SK-N-SH (cell line): ENCODE measurements around the gene TFIP11. TPM values are rescaled to one million over a fixed set of nuclear protein-coding genes. Genes with fewer than 3 reads are reported as not detected.

Source experiments
- CTCF ChIA-PET: fragments of 300-600, 350-600 bp; formaldehyde crosslinking; extraction: SDS; loops from one replicate; lab custom pipeline; 2021; lab: Yijun Ruan, JAX
- POLR2A ChIA-PET: fragments of 350-600 bp; sonication (Branson Sonifier 250); formaldehyde crosslinking; extraction: SDS; loops from one replicate; lab custom pipeline; 2020; ENCODE audit warnings: antibody characterized with exemption, inconsistent platforms; lab: Yijun Ruan, JAX
- DNase-seq: peaks from one replicate; pipeline ENCODE4 v3.0.0; 2012
- H2AFZ ChIP-seq: fragments of 200-600 bp; sonication (generic); 2 replicates; pipeline ENCODE4 v1.8.1; 2016; ENCODE audit warnings: antibody characterized with exemption, mild to moderate bottlenecking, low read depth
- H3F3A ChIP-seq: fragments of 200-600 bp; sonication (generic); replicated peaks from 2 replicates; pipeline ENCODE3; 2016; ENCODE audit warnings: antibody characterized with exemption, mild to moderate bottlenecking; ENCODE audit not compliant: insufficient read depth
- H3K27ac ChIP-seq, 2 experiments: fragments of 200-500 bp in 1 of 2; fragments of 200-600 bp in 1 of 2; sonication (Bioruptor generic) in 1 of 2; sonication (generic), shearing (Covaris generic) in 1 of 2; 2 replicates each; pipeline versions ENCODE4 v1.5.1 to v1.6.1; 2014 to 2016; ENCODE audit warnings: low read depth in 2 of 2, inconsistent platforms in 1 of 2, low read length in 1 of 2, mild to moderate bottlenecking in 1 of 2, mixed read lengths in 1 of 2
- H3K27me3 ChIP-seq: fragments of 200-600 bp; sonication (generic), shearing (Covaris generic); 2 replicates; pipeline ENCODE4 v1.6.1; 2016; ENCODE audit warnings: mixed run types; ENCODE audit not compliant: insufficient read depth
- H3K36me3 ChIP-seq, 2 experiments: fragments of 200-500 bp in 1 of 2; fragments of 200-600 bp in 1 of 2; sonication (Bioruptor generic) in 1 of 2; sonication (generic) in 1 of 2; replicated peaks in 1 of 2; 2 replicates each; pipeline versions ENCODE3 to v1.5.1; 2014 to 2016; ENCODE audit warnings: low read length in 1 of 2, mild to moderate bottlenecking in 1 of 2; ENCODE audit not compliant: insufficient read depth in 2 of 2, control insufficient read depth in 1 of 2
- H3K4me1 ChIP-seq, 2 experiments: fragments of 200-500 bp in 1 of 2; fragments of 200-600 bp in 1 of 2; sonication (Bioruptor generic) in 1 of 2; sonication (generic), shearing (Covaris generic) in 1 of 2; 2 replicates each; pipeline versions ENCODE4 v1.5.1 to v1.6.1; 2014 to 2016; ENCODE audit warnings: low read depth in 1 of 2, low read length in 1 of 2, mixed run types in 1 of 2; ENCODE audit not compliant: insufficient read depth in 2 of 2, control insufficient read depth in 1 of 2
- H3K4me2 ChIP-seq: fragments of 200-600 bp; sonication (generic), shearing (Covaris generic); 2 replicates; pipeline ENCODE4 v1.6.1; 2017; ENCODE audit warnings: mixed run types
- H3K4me3 ChIP-seq, 2 experiments: fragments of 200-500 bp in 1 of 2; fragments of 200-600 bp in 1 of 2; sonication (Bioruptor generic) in 1 of 2; sonication (generic), shearing (Covaris generic) in 1 of 2; 2 replicates each; pipeline versions ENCODE4 v1.5.1 to v1.8.1; 2014 to 2016; ENCODE audit warnings: low read depth in 2 of 2, inconsistent platforms in 1 of 2, low read length in 1 of 2, mild to moderate bottlenecking in 1 of 2, mixed read lengths in 1 of 2, moderate library complexity in 1 of 2
- H3K79me2 ChIP-seq: fragments of 200-600 bp; sonication (generic); 2 replicates; pipeline ENCODE4 v1.8.1; 2017; ENCODE audit warnings: mild to moderate bottlenecking; ENCODE audit not compliant: insufficient read depth
- H3K9ac ChIP-seq: fragments of 200-600 bp; sonication (generic); 2 replicates; pipeline ENCODE4 v1.6.1; 2017; ENCODE audit warnings: mixed run types
- H3K9me2 ChIP-seq: fragments of 200-600 bp; sonication (generic); 2 replicates; pipeline ENCODE4 v1.6.1; 2017; ENCODE audit warnings: mixed run types
- H3K9me3 ChIP-seq: fragments of 200-600 bp; sonication (generic); 2 replicates; pipeline ENCODE4 v1.6.1; 2017; ENCODE audit warnings: mixed run types, mild to moderate bottlenecking, moderate library complexity
- H4K20me1 ChIP-seq: fragments of 200-600 bp; sonication (generic); 2 replicates; pipeline ENCODE4 v1.6.1; 2017; ENCODE audit warnings: mild to moderate bottlenecking, mixed run types; ENCODE audit not compliant: insufficient read depth
- CHD2 ChIP-seq: fragments of 150-350 bp; IDR thresholded peaks from 2 replicates; pipeline ENCODE4 v1.6.1; 2018; ENCODE audit warnings: low read length; ENCODE audit not compliant: partially characterized antibody
- ELF1 ChIP-seq: IDR thresholded peaks from 2 replicates; pipeline ENCODE4 v1.4.0; 2012
- EZH2phosphoT487 ChIP-seq: fragments of 200-600 bp; sonication (generic); IDR thresholded peaks from 2 replicates; pipeline ENCODE4 v1.6.1; 2017; ENCODE audit warnings: low read depth, mixed run types, mild to moderate bottlenecking, antibody characterized with exemption, moderate library complexity, borderline replicate concordance
- FOSL2 ChIP-seq: IDR thresholded peaks from 2 replicates; pipeline ENCODE4 v1.4.0; 2012; ENCODE audit warnings: low read depth, mild to moderate bottlenecking, moderate library complexity, borderline replicate concordance
- FOXJ3 ChIP-seq: sonication (generic); formaldehyde crosslinking; IDR thresholded peaks from 2 replicates; pipeline ENCODE4 v1.5.1; 2020; ENCODE audit warnings: mild to moderate bottlenecking, missing genetic modification reagents
- FOXM1 ChIP-seq: IDR thresholded peaks from 2 replicates; pipeline ENCODE4 v1.4.0; 2012; ENCODE audit warnings: low read depth, mild to moderate bottlenecking
- GABPA ChIP-seq: IDR thresholded peaks from 2 replicates; pipeline ENCODE4 v1.4.0; 2012; ENCODE audit warnings: low read depth, mild to moderate bottlenecking
- GATA2 ChIP-seq: sonication (generic); formaldehyde crosslinking; IDR thresholded peaks from 2 replicates; pipeline ENCODE4 v1.5.0; 2020; ENCODE audit warnings: mild to moderate bottlenecking, missing genetic modification reagents
- MXI1 ChIP-seq: IDR thresholded peaks from 2 replicates; pipeline ENCODE4 v1.6.1; 2012; ENCODE audit warnings: mild to moderate bottlenecking, low read depth, low read length, improper control_type of control experiment
- NFIC ChIP-seq: IDR thresholded peaks from 2 replicates; pipeline ENCODE4 v1.4.0; 2012; ENCODE audit warnings: borderline replicate concordance
- NRF1 ChIP-seq: IDR thresholded peaks from 2 replicates; pipeline ENCODE4 v1.6.1; 2012; ENCODE audit warnings: low read depth, mild to moderate bottlenecking, low read length
- POLR2AphosphoS5 ChIP-seq: IDR thresholded peaks from 2 replicates; pipeline ENCODE4 v1.6.1; 2012; ENCODE audit warnings: low read depth, low read length
- RXRA ChIP-seq: IDR thresholded peaks from 2 replicates; pipeline ENCODE4 v1.4.0; 2012; ENCODE audit warnings: low read depth, mild to moderate bottlenecking, borderline replicate concordance
- SMC3 ChIP-seq: IDR thresholded peaks from 2 replicates; pipeline ENCODE4 v1.6.1; 2012; ENCODE audit warnings: low read depth, low read length, improper control_type of control experiment
- TAF1 ChIP-seq: IDR thresholded peaks from 2 replicates; pipeline ENCODE4 v1.6.1; 2012; ENCODE audit warnings: low read depth, mild to moderate bottlenecking, low read length, moderate library complexity, borderline replicate concordance
- TEAD4 ChIP-seq: IDR thresholded peaks from 2 replicates; pipeline ENCODE4 v1.4.0; 2012; ENCODE audit warnings: mild to moderate bottlenecking, borderline replicate concordance; ENCODE audit not compliant: insufficient read depth
- WGBS: methylation state at CpG from one replicate; pipeline ENCODE4 v1.1.6; 2017; ENCODE audit warnings: low lambda C conversion rate; 5-methylcytosine and 5-hydroxymethylcytosine counted together
- polyA plus RNA-seq, 3 experiments: library from polyadenylated mRNA; depleted of rRNA; stranded (reverse); fragments of >200 nt; gene quantifications; 2 replicates each; pipeline ENCODE4 v1.2.3, GENCODE V29; 2012
- TF ChIP-seq, protein P1 (sequence below): fragments of 200-600 bp; sonication (generic); IDR thresholded peaks from 2 replicates; pipeline ENCODE4 v1.6.1; 2017; ENCODE audit warnings: antibody characterized with exemption, mild to moderate bottlenecking, moderate library complexity
- TF ChIP-seq, protein P2 (sequence below): IDR thresholded peaks from 2 replicates; pipeline ENCODE4; 2012

TFIP11 gene
- polyA plus RNA-seq, 1 of the 3 experiments (the other 2 are of a cell fraction), result 32.8 TPM

DNA sequence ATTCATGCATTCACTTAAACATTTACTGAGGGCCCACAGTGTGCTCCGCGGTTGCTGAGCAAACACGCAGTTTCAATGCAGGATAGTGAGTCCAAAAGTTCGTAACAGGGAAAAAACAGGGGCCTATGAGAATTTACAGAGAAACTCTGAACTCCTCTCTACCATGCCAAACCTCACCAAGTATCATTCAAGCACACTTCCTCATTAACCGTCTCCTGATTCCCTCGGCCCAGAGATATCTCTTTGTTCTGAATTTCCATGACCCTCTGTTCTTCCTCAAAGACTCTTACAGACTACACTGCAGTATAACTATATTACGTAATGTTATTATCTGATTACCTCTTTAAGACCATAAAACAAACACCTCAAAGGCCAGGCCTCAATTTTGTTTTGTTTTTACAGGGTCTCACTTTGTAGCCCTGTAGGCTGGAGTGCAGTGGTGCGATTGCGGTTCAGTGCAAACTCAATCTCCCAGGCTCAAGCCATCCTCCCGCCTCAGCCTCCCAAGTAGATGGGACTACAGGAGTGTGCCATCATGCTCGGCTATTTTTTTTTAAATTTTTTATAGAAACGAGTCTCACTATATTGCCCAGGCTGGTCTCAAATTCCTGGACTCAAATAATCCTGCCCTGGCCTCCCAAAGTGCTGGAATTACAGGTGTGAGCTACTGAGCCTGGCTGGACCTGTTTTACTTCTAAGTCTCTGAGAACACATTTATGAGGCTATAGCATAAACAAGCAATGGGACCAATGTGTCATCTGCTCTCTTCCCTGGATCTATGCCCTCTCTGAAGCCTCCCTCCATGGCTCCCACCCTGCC, 32.3 kb downstream of the TFIP11 start:
- DNase-seq, result no peak
- Histone ChIP-seq H3K4me3 (0 out of 4 replicates have a peak overlapping the region, but pooled peaks of 1 of the 2 experiments have one; percentile 14), H3K27me3 (no peaks in the 10 kb centered on the region), H3K4me2 (peak overlapping the region; percentile 50; the same call in 1 of the 2 replicates), H4K20me1 (no peaks in the 10 kb centered on the region), H3K9me3 (no peaks in the 10 kb centered on the region), H3K36me3 (peaks cover 13 to 16% of the 10 kb centered on the region in 2 experiments), H3F3A (no peaks in the 10 kb centered on the region), H2AFZ (no peak overlapping the region), H3K79me2 (peaks cover 67% of the 10 kb centered on the region), H3K9ac (0 out of 2 replicates have a peak overlapping the region, but pooled peaks have one; percentile 12), H3K27ac (no peak overlapping the region), H3K9me2 (no peaks in the 10 kb centered on the region), H3K4me1 (peaks cover 4 to 25% of the 10 kb centered on the region in 2 experiments; a peak in 3 of 4 replicates)
- ChIA-PET CTCF (interaction anchor here (1.2 to 2.1 kb wide), 7 partner anchors 19 to 167 kb away, joined by 3 to 17 read pairs (median 5); no protein-coding TSS in a partner anchor), POLR2A (interaction anchor here (0.6 kb wide), 1 partner anchor 12 kb away, joined by 3 read pairs; no protein-coding TSS in a partner anchor)
- no peak for TF ChIP-seq POLR2AphosphoS5
- TF ChIP-seq, protein P1, sequence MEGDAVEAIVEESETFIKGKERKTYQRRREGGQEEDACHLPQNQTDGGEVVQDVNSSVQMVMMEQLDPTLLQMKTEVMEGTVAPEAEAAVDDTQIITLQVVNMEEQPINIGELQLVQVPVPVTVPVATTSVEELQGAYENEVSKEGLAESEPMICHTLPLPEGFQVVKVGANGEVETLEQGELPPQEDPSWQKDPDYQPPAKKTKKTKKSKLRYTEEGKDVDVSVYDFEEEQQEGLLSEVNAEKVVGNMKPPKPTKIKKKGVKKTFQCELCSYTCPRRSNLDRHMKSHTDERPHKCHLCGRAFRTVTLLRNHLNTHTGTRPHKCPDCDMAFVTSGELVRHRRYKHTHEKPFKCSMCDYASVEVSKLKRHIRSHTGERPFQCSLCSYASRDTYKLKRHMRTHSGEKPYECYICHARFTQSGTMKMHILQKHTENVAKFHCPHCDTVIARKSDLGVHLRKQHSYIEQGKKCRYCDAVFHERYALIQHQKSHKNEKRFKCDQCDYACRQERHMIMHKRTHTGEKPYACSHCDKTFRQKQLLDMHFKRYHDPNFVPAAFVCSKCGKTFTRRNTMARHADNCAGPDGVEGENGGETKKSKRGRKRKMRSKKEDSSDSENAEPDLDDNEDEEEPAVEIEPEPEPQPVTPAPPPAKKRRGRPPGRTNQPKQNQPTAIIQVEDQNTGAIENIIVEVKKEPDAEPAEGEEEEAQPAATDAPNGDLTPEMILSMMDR, result no peak
- no peak for TF ChIP-seq FOXJ3 (CRISPR knock-in tag)
- TF ChIP-seq MXI1, result no peak
- TF ChIP-seq SMC3, result no peak
- TF ChIP-seq GATA2 (CRISPR knock-in tag), result no peak
- TF ChIP-seq FOSL2, result no peak
- TF ChIP-seq NRF1, result no peak
- TF ChIP-seq TEAD4, result no peak
- 82% methylated on average over 12 of the region's 12 CpGs for WGBS

DNA sequence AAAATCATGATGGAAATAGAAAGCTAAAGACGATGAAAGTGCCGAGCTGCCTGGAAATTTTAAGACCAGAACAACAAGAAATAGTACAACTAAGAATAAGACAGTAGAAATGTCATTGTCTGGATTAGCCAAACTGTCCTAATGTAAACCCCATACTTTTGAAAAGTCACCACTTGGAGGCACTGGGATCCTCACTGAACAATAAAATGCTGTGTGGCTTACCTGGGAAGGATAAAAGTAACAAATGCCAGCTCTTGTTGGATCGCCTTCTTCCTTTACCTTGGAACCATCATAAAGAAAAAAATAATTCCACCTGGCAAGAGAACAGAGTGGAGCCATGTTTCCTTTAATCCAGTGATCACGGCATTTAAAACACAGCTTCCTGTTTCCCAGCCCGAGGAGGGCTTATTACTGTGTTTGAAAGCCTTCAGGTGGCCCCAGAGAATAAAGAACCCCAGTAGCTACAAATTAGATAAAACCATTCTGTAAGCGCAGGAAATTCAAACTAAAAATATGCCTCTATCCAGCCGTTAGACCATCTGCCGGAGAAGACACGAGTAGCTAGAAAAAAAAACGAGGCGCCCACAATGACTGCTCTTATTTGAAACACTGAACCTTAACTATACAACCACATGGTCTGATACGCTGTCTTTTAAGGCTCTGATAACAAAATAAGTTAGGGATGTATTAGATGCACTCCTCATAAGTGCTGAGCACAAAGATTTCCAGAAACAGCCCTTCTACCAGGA, 33.1 kb downstream of the TFIP11 start:
- peaks cover 13 to 21% of the 10 kb centered on the region in 2 experiments for H3K36me3 ChIP-seq
- peaks cover 59% of the 10 kb centered on the region for H3K79me2 ChIP-seq
- H3K4me3 ChIP-seq, result 0 out of 4 replicates have a peak overlapping the region, but pooled peaks of 1 of the 2 experiments have one; percentile 14
- H3K4me2 ChIP-seq, result peak overlapping the region; percentile 50; the same call in 1 of the 2 replicates
- H3K4me1 ChIP-seq, result peaks cover 4 to 17% of the 10 kb centered on the region in 2 experiments; a peak in 3 of 4 replicates
- no peaks in the 10 kb centered on the region for H4K20me1 ChIP-seq
- H3F3A ChIP-seq, result no peaks in the 10 kb centered on the region
- no peak overlapping the region for H3K27ac ChIP-seq
- ChIA-PET POLR2A (interaction anchor here (0.6 kb wide), 2 partner anchors 13 to 74 kb away, joined by 3 to 5 read pairs; no protein-coding TSS in a partner anchor), CTCF (interaction anchor here (0.9 to 2.1 kb wide), 7 partner anchors 18 to 186 kb away, joined by 3 to 17 read pairs (median 5); no protein-coding TSS in a partner anchor)
- 0 out of 2 replicates have a peak overlapping the region, but pooled peaks have one; percentile 12 for H3K9ac ChIP-seq
- no peaks in the 10 kb centered on the region for H3K27me3 ChIP-seq
- no peaks in the 10 kb centered on the region for H3K9me2 ChIP-seq
- DNase-seq, result no peak
- no peaks in the 10 kb centered on the region for H3K9me3 ChIP-seq
- H2AFZ ChIP-seq, result no peak overlapping the region
- 75% methylated on average over 12 of the region's 12 CpGs for WGBS
- TF ChIP-seq FOSL2 (no peak), FOXM1 (no peak), TAF1 (no peak), EZH2phosphoT487 (no peak), CHD2 (no peak), ELF1 (no peak), FOXJ3 (CRISPR knock-in tag) (no peak), GATA2 (CRISPR knock-in tag) (no peak), TEAD4 (no peak), RXRA (no peak), GABPA (no peak), MXI1 (no peak), NFIC (no peak)
- TF ChIP-seq, protein P1, result no peak
- TF ChIP-seq, protein P2, sequence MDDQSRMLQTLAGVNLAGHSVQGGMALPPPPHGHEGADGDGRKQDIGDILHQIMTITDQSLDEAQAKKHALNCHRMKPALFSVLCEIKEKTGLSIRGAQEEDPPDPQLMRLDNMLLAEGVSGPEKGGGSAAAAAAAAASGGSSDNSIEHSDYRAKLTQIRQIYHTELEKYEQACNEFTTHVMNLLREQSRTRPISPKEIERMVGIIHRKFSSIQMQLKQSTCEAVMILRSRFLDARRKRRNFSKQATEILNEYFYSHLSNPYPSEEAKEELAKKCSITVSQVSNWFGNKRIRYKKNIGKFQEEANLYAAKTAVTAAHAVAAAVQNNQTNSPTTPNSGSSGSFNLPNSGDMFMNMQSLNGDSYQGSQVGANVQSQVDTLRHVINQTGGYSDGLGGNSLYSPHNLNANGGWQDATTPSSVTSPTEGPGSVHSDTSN, result no peak
